Measurements from ENCODE around the gene PDE1A. TPM values are rescaled to one million over a fixed set of nuclear protein-coding genes. Genes with fewer than 3 reads are reported as not detected.

The PDE1A gene
- polyA plus RNA-seq, 2 of the 4 experiments (the other 2 are of a cell fraction): 0.28 to 3.2 TPM

GRCh38 chr2:182300608-182301007 lies 126.2 kb downstream of the PDE1A start:
- Histone ChIP-seq H3K9me3 (no peaks in the 10 kb centered on the region), H3K4me1 (no peaks in the 10 kb centered on the region), H3K27ac (no peak overlapping the region), H3K4me3 (no peak overlapping the region), H3K4me2 (no peak overlapping the region)
- DNase-seq (ENCODE audit: low read depth in 1 of 2, low spot score in 1 of 2): no peak
- ChIA-PET CTCF (no interaction called here), POLR2A (no interaction called here)
- TF ChIP-seq RAD21 (conservative IDR thresholded peaks at IDR 0.05 in 1 of 2, IDR thresholded peaks at IDR 0.05 in 1 of 2): no peak
- no peak for TF ChIP-seq KDM5A (IDR thresholded peaks at IDR 0.05)
- no peak for TF ChIP-seq PBX3 (IDR thresholded peaks at IDR 0.05)
- TF ChIP-seq NPAS2 (CRISPR knock-in tag; IDR thresholded peaks at IDR 0.05; ENCODE audit: borderline replicate concordance): no peak
- TF ChIP-seq, protein P1, sequence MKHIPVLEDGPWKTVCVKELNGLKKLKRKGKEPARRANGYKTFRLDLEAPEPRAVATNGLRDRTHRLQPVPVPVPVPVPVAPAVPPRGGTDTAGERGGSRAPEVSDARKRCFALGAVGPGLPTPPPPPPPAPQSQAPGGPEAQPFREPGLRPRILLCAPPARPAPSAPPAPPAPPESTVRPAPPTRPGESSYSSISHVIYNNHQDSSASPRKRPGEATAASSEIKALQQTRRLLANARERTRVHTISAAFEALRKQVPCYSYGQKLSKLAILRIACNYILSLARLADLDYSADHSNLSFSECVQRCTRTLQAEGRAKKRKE (CRISPR knock-in tag; IDR thresholded peaks at IDR 0.05; ENCODE audit: low read depth): no peak
- TF ChIP-seq TP53 (CRISPR knock-in tag; IDR thresholded peaks at IDR 0.05): no peak
- no peak for TF ChIP-seq HOXB13 (CRISPR knock-in tag; IDR thresholded peaks at IDR 0.05; ENCODE audit: low read depth)
- no peak for TF ChIP-seq HOXA7 (CRISPR knock-in tag; IDR thresholded peaks at IDR 0.05)
- TF ChIP-seq ESRRA (IDR thresholded peaks at IDR 0.05; ENCODE audit: borderline replicate concordance, low read length): no peak
- no peak for TF ChIP-seq FOXS1 (CRISPR knock-in tag; IDR thresholded peaks at IDR 0.05)
- no peak for TF ChIP-seq NFE2L2 (conservative IDR thresholded peaks at IDR 0.05; ENCODE audit: low read length)
- no peak for TF ChIP-seq CBX2 (IDR thresholded peaks at IDR 0.05; ENCODE audit: borderline replicate concordance, low read depth)
- TF ChIP-seq RFX5 (IDR thresholded peaks at IDR 0.05): no peak
- no peak for TF ChIP-seq MYC (IDR thresholded peaks at IDR 0.05; ENCODE audit: borderline replicate concordance, low read length)
- TF ChIP-seq SMC3 (IDR thresholded peaks at IDR 0.05): no peak
- no peak for ATAC-seq
- FAIRE-seq: no peak
- 51% methylated on average over 4 of the region's 4 CpGs for WGBS (ENCODE audit: missing lambda C conversion rate)

DNA sequence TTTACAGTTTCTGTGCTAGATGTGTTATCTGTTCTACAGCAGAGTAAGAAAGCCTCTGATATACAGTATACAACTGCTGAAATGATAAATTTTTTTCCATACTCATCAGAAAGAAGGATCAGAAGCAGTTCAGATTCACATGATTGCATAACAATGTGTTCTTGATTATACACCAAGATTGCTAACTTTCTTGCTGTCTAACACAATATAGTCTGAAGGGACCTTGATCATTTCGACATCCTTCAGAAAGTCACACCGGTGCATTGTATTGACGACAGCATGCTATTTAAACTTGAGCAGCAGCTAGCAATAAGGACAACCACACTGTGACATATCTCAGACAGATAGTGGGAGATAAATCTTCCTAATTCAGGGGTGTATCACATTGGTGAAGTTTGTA lies 127.2 kb downstream of the PDE1A start:
- ChIA-PET CTCF (interaction anchor here (0.5 kb wide), 1 partner anchor 350 kb away, joined by 3 read pairs; no protein-coding TSS in a partner anchor), POLR2A (no interaction called here)
- Histone ChIP-seq H3K4me2 (no peak overlapping the region), H3K9me3 (no peaks in the 10 kb centered on the region), H3K4me3 (no peak overlapping the region), H3K4me1 (no peaks in the 10 kb centered on the region), H3K27ac (no peak overlapping the region)
- no peak for FAIRE-seq
- TF ChIP-seq RAD21 (conservative IDR thresholded peaks at IDR 0.05 in 1 of 2, IDR thresholded peaks at IDR 0.05 in 1 of 2) (no peak), MAFK (IDR thresholded peaks at IDR 0.05; ENCODE audit: partially characterized antibody) (no peak), HOXB5 (CRISPR knock-in tag; IDR thresholded peaks at IDR 0.05) (no peak), JUN (IDR thresholded peaks at IDR 0.05) (no peak), CEBPB (IDR thresholded peaks at IDR 0.05) (no peak; a peak in 1 of 4 replicates), PBX3 (IDR thresholded peaks at IDR 0.05) (no peak), MYC (IDR thresholded peaks at IDR 0.05; ENCODE audit: borderline replicate concordance, low read length) (no peak), ZNF302 (CRISPR knock-in tag; IDR thresholded peaks at IDR 0.05) (no peak), NR3C1 (IDR thresholded peaks at IDR 0.05) (no peak), ELK1 (IDR thresholded peaks at IDR 0.05; ENCODE audit: low read depth, low read length) (no peak), HOXA7 (CRISPR knock-in tag; IDR thresholded peaks at IDR 0.05) (no peak)
- WGBS (ENCODE audit: missing lambda C conversion rate): 81% methylated on average over 3 of the region's 3 CpGs
- DNase-seq (ENCODE audit: low read depth in 1 of 2, low spot score in 1 of 2): no peak
- ATAC-seq: no peak

All from A549 (cell line).